Transverse colon (tissue), 4 donors: ENCODE measurements around the gene NEK1. TPM values are rescaled to one million over a fixed set of nuclear protein-coding genes. Genes with fewer than 3 reads are reported as not detected.

Source experiments
- DNase-seq: peaks from one replicate; pipeline ENCODE4 v3.0.0-alpha.2; 2019
- H3K27ac ChIP-seq, 4 donors: fragments of 200-600 bp; sonication (generic); 2 replicates each; pipeline ENCODE4 v1.5.1; 2016 to 2018; ENCODE audit warnings: inconsistent platforms in 4 of 4
- H3K27me3 ChIP-seq: fragments of 200-600 bp; sonication (generic); 2 replicates; pipeline ENCODE4 v1.5.1; 2017; ENCODE audit warnings: inconsistent platforms
- H3K36me3 ChIP-seq, 4 donors: fragments of 200-600 bp; sonication (generic); 2 replicates each; pipeline ENCODE4 v1.5.1; 2017 to 2019; ENCODE audit warnings: inconsistent platforms in 4 of 4
- H3K4me1 ChIP-seq, 4 donors: fragments of 200-600 bp; sonication (generic); 2 replicates each; pipeline ENCODE4 v1.5.1; 2017 to 2020; ENCODE audit warnings: inconsistent platforms in 4 of 4
- H3K4me3 ChIP-seq, 4 donors: fragments of 200-600 bp; sonication (generic); 1 replicate in 1 of 4; 2 replicates in 3 of 4; pipeline versions ENCODE4 v1.5.1 to v1.6.1; 2017 to 2019; ENCODE audit warnings: inconsistent platforms in 4 of 4
- H3K9me3 ChIP-seq, 2 donors: fragments of 200-600 bp; sonication (generic); 2 replicates each; pipeline ENCODE4 v1.5.1; 2017 to 2019; ENCODE audit warnings: inconsistent platforms in 2 of 2
- EP300 ChIP-seq: sonication (generic); formaldehyde crosslinking; IDR thresholded peaks from one replicate; pipeline ENCODE4 v1.6.1; 2017; ENCODE audit warnings: antibody characterized with exemption, low read depth
- POLR2A ChIP-seq: fragments of 450-650 bp; IDR thresholded peaks from one replicate; pipeline ENCODE4 v1.6.1; 2016; ENCODE audit warnings: antibody characterized with exemption, mild to moderate bottlenecking, moderate library complexity
- POLR2AphosphoS5 ChIP-seq, 3 donors: sonication (generic); formaldehyde crosslinking; IDR thresholded peaks; one replicate each; pipeline ENCODE4 v1.6.1; 2016; ENCODE audit warnings: antibody characterized with exemption in 3 of 3
- WGBS, 2 donors: methylation state at CpG; one replicate each; pipeline ENCODE4 v1.1.5; 2018; ENCODE audit warnings: low coverage in 1 of 2; 5-methylcytosine and 5-hydroxymethylcytosine counted together
- in situ Hi-C, 4 donors: fragments of 200-750 bp; cut with MboI; loops; one replicate each; pipeline versions ENCODE4 v1.15.0 to v1.15.1; 2017; ENCODE audit warnings: low sequenced_read_pairs in 3 of 4, low pct_ligation_motif_present in 1 of 4, low pct_unique_long_range_greater_than_20kb in 1 of 4
- intact Hi-C: fragments of 100-400 bp; cut with DNase I; formaldehyde crosslinking; loops from one replicate; pipeline ENCODE4 v1.15.1; 2023; ENCODE audit warnings: low total_unique reads
- total RNA-seq, 4 donors: library from RNA; depleted of rRNA; stranded (reverse); fragments of >200 nt; gene quantifications; one replicate each; pipeline ENCODE4 v1.1.0, GENCODE V29; 2016
- TF ChIP-seq, protein P1 (sequence below), 5 experiments: fragments of 200-600 bp in 3 of 5; fragments of 450-650 bp in 2 of 5; sonication (generic) in 3 of 5; IDR thresholded peaks; 1 replicate in 2 of 5; 2 replicates in 3 of 5; pipeline ENCODE4 v1.5.1; 2016 to 2017; ENCODE audit warnings: antibody characterized with exemption in 5 of 5, inconsistent platforms in 3 of 5, mild to moderate bottlenecking in 2 of 5, moderate library complexity in 1 of 5

The NEK1 gene
- total RNA-seq, 4 donors from 2014 or later: 7.6 to 14.9 (median 10.2) TPM

DNA sequence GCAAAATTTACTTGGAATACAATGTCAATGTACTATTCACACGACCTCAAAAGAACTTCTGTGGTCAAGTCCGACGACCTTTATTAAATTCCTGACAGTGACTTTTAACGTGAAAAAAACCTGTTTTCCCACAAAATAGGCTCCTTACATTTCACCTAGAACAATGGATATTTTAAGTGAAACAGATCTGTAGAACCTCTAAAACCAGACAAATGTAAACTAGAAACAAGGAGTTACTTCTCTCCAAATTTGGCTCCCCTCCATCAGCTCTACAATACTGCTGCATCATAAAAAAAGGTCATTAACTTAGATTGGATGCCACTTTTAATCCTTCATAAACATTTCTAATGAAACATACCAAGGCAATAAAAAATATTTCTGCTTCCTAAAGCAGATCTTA lies 1.2 kb downstream of the NEK1 start:
- WGBS, 2 donors: 30 to 36% methylated on average over 4 of the region's 4 CpGs

DNA sequence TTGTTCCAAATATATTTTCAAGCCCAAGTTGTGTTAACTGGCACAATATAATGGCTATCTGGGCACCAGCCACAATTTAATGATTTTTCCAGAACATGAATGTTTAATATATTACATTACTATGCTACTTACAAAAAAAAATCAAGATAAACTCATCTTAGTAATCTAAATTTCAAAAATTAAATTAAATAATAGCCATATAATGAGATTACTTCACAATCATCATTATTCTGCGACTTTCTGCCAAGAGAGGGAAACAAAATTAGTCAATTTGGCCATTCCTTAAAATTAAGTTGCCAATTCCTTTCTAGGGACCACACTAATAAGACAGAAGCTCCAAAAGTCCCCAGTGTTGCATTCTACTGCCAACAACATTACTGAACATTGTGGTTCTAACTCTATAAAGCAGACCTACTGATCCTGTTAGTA lies 7.5 kb downstream of the NEK1 start:
- intact Hi-C loops (no loop called here), in situ Hi-C loops (loop anchor here (25.0 kb wide), 2 partner anchors 157 to 432 kb away; partner anchors contain the start of genes HPF1 (in 2 of the 4) and MFAP3L (in 2 of the 4))
- no peak overlapping the region for H3K27ac ChIP-seq
- H3K4me3 ChIP-seq: no peak overlapping the region
- peaks cover 0 to 8% (median 0%) of the 10 kb centered on the region in 4 donors for H3K4me1 ChIP-seq
- TF ChIP-seq, protein P1, sequence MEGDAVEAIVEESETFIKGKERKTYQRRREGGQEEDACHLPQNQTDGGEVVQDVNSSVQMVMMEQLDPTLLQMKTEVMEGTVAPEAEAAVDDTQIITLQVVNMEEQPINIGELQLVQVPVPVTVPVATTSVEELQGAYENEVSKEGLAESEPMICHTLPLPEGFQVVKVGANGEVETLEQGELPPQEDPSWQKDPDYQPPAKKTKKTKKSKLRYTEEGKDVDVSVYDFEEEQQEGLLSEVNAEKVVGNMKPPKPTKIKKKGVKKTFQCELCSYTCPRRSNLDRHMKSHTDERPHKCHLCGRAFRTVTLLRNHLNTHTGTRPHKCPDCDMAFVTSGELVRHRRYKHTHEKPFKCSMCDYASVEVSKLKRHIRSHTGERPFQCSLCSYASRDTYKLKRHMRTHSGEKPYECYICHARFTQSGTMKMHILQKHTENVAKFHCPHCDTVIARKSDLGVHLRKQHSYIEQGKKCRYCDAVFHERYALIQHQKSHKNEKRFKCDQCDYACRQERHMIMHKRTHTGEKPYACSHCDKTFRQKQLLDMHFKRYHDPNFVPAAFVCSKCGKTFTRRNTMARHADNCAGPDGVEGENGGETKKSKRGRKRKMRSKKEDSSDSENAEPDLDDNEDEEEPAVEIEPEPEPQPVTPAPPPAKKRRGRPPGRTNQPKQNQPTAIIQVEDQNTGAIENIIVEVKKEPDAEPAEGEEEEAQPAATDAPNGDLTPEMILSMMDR (IDR thresholded peaks at IDR 0.05): no peak
- TF ChIP-seq EP300 (no peak), POLR2AphosphoS5 (IDR thresholded peaks at IDR 0.05) (no peak), POLR2A (no peak)
- no peak for DNase-seq
- 87 to 95% methylated on average over 1 of the region's 1 CpG for WGBS, 2 donors
- H3K36me3 ChIP-seq: peaks cover 0 to 9% (median 0%) of the 10 kb centered on the region in 4 donors
- H3K27me3 ChIP-seq: no peaks in the 10 kb centered on the region
- no peaks in the 10 kb centered on the region for H3K9me3 ChIP-seq

More for the DNA sequence above, 1.2 kb downstream of the NEK1 start:
- Histone ChIP-seq H3K4me1 (peaks cover 5 to 25% (median 14%) of the 10 kb centered on the region in 4 donors), H3K27ac (peak overlapping the region in 2 of 4 donors; percentile 95 to 97), H3K4me3 (peak overlapping the region in 2 of 4 donors; percentile 81), H3K36me3 (no peaks in the 10 kb centered on the region), H3K27me3 (no peaks in the 10 kb centered on the region), H3K9me3 (no peaks in the 10 kb centered on the region)
- TF ChIP-seq POLR2A (no peak), EP300 (no peak), POLR2AphosphoS5 (IDR thresholded peaks at IDR 0.05) (no peak)
- intact Hi-C loops: loop anchor here (10.0 kb wide), 1 partner anchor 144 kb away; the partner anchor contains the start of gene HPF1
- no peak for DNase-seq
- in situ Hi-C loops: loop anchor here (10.0 to 25.0 kb wide), 4 partner anchors 54 to 426 kb away; partner anchors contain the start of genes HPF1 (in 3 of the 4) and MFAP3L (in 2 of the 4)

DNA sequence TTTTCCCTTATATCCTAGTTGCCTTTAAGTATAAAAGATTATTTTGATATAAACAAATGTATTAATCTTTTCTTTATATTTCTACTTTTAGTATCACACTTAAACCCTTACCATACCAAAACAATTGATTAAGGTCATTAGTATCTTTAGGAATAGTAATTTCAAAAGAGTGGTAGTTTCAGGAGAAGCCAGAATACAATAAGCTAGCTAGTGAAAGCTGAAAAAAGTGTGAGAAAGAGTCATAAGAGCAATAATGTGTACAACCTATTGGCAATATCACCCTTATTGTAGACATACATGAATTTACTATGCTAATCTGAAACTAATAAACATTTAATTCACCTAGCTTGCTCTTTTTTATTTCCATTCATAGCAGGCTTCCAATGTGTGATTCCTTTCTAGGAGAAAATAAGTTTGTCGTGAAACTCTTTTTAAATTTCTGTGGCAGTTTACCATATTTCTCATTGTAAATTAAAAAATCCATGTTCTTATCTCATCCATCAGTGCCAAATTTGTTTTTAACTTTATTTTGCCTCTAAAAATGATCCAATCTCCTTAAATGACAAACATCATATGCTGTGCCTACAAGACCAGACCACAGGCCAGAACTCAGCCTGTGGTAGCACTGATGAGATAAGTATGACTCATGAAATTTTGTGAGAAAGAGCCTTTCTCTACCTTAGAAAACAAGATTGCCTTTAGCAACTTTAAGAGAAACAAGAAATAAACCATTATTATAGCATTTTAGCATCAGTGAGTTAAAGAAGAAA lies 8.1 kb downstream of the NEK1 start:
- Histone ChIP-seq H3K27me3 (no peaks in the 10 kb centered on the region), H3K4me3 (no peak overlapping the region), H3K9me3 (no peaks in the 10 kb centered on the region), H3K27ac (no peak overlapping the region), H3K36me3 (peaks cover 0 to 9% (median 0%) of the 10 kb centered on the region in 4 donors), H3K4me1 (peaks cover 0 to 8% (median 0%) of the 10 kb centered on the region in 4 donors)
- 0 to 47% methylated on average over 1 of the region's 1 CpG for WGBS, 2 donors
- intact Hi-C loops: no loop called here
- no peak for DNase-seq
- TF ChIP-seq POLR2AphosphoS5 (IDR thresholded peaks at IDR 0.05) (no peak), EP300 (no peak), POLR2A (no peak)
- TF ChIP-seq, protein P1 (IDR thresholded peaks at IDR 0.05): no peak
- in situ Hi-C loops: loop anchor here (25.0 kb wide), 2 partner anchors 158 to 433 kb away; partner anchors contain the start of genes HPF1 (in 2 of the 4) and MFAP3L (in 2 of the 4)

DNA sequence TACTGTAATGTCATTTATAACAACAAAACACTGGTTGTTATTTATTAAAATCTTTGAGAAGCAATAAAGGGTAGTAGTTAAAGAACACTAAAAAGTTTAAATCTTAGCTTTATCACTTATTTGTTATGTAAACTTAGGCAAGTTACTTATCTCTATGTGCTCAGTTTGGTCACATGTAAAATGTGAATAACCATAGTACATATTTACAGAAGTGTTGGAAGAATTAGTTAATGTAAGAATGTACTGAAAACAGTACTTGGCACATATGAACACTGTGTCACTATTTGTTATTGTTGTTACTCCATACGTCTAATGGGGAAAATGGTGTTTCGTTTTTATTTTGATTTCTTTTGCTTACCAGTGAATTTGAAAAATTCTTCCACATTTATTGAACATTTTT lies 9.1 kb downstream of the NEK1 start:
- no peak for DNase-seq
- Histone ChIP-seq H3K27ac (no peak overlapping the region), H3K9me3 (no peaks in the 10 kb centered on the region), H3K4me1 (peaks cover 0 to 8% (median 0%) of the 10 kb centered on the region in 4 donors), H3K4me3 (no peak overlapping the region), H3K27me3 (no peaks in the 10 kb centered on the region), H3K36me3 (peaks cover 0 to 9% (median 0%) of the 10 kb centered on the region in 4 donors)
- WGBS, 2 donors: 92 to 96% methylated on average over 2 of the region's 2 CpGs
- intact Hi-C loops (no loop called here), in situ Hi-C loops (loop anchor here (25.0 kb wide), 2 partner anchors 159 to 434 kb away; partner anchors contain the start of genes HPF1 (in 2 of the 4) and MFAP3L (in 2 of the 4))
- TF ChIP-seq, protein P1 (IDR thresholded peaks at IDR 0.05): no peak
- no peak for TF ChIP-seq EP300
- no peak for TF ChIP-seq POLR2A
- TF ChIP-seq POLR2AphosphoS5 (IDR thresholded peaks at IDR 0.05): no peak
